ENCODE measurements around the gene FILIP1L. TPM values are rescaled to one million over a fixed set of nuclear protein-coding genes. Genes with fewer than 3 reads are reported as not detected.

Gene FILIP1L
- total RNA-seq, 1 donor from 2014 or later, result 19.4 TPM

GRCh38 chr3:99866261-99866761 is 248.0 kb downstream of the FILIP1L start:
- Mint-ChIP-seq H3K4me3 (ENCODE audit: low read depth) (no peak overlapping the region), H3K4me1 (ENCODE audit: low read depth) (peaks cover 12% of the 10 kb centered on the region), H3K27me3 (no peaks in the 10 kb centered on the region)

GRCh38 chr3:99865321-99865720 is 249.0 kb downstream of the FILIP1L start:
- Mint-ChIP-seq H3K27ac (no peak overlapping the region), H3K4me1 (ENCODE audit: low read depth) (peaks cover 5% of the 10 kb centered on the region), H3K4me3 (ENCODE audit: low read depth) (no peak overlapping the region), H3K36me3 (ENCODE audit: insufficient read depth) (peaks cover 23% of the 10 kb centered on the region), H3K27me3 (no peaks in the 10 kb centered on the region), H3K9me3 (ENCODE audit: low read depth) (no peaks in the 10 kb centered on the region)
- DNase-seq (ENCODE audit: low spot score, unreplicated experiment), result no peak
- TF ChIP-seq, protein P1, sequence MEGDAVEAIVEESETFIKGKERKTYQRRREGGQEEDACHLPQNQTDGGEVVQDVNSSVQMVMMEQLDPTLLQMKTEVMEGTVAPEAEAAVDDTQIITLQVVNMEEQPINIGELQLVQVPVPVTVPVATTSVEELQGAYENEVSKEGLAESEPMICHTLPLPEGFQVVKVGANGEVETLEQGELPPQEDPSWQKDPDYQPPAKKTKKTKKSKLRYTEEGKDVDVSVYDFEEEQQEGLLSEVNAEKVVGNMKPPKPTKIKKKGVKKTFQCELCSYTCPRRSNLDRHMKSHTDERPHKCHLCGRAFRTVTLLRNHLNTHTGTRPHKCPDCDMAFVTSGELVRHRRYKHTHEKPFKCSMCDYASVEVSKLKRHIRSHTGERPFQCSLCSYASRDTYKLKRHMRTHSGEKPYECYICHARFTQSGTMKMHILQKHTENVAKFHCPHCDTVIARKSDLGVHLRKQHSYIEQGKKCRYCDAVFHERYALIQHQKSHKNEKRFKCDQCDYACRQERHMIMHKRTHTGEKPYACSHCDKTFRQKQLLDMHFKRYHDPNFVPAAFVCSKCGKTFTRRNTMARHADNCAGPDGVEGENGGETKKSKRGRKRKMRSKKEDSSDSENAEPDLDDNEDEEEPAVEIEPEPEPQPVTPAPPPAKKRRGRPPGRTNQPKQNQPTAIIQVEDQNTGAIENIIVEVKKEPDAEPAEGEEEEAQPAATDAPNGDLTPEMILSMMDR (IDR thresholded peaks at IDR 0.05; ENCODE audit: unreplicated experiment), result no peak

More at GRCh38 chr3:99866261-99866761, 248.0 kb downstream of the FILIP1L start:
- Mint-ChIP-seq H3K36me3 (ENCODE audit: insufficient read depth) (peaks cover 22% of the 10 kb centered on the region), H3K27ac (no peak overlapping the region), H3K9me3 (ENCODE audit: low read depth) (no peaks in the 10 kb centered on the region)
- no peak for DNase-seq (ENCODE audit: low spot score, unreplicated experiment)
- TF ChIP-seq, protein P1 (IDR thresholded peaks at IDR 0.05; ENCODE audit: unreplicated experiment), result no peak

DNA sequence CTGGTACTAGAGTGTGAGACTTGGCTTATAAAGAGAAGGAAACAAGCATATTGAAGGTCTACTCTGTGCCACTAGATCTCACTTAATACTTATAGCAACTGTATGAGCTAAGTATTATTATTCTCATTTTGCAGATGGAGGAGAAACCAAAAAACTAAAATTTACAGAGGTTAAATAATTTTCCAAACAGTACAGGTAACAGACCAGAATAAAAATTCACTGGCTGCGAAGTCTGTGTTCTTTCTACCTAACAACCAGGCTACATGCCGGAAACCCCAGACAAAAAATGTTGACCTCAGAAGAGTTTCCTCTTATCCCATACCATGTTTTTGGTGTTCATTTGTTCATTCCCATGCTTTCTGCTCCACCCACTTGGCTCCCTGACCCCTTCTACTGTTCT is 250.0 kb downstream of the FILIP1L start:
- peaks cover 22% of the 10 kb centered on the region for H3K36me3 Mint-ChIP-seq (ENCODE audit: insufficient read depth)
- H3K27ac Mint-ChIP-seq, result no peak overlapping the region
- H3K4me1 Mint-ChIP-seq (ENCODE audit: low read depth), result peaks cover 3% of the 10 kb centered on the region
- H3K27me3 Mint-ChIP-seq, result no peaks in the 10 kb centered on the region
- no peaks in the 10 kb centered on the region for H3K9me3 Mint-ChIP-seq (ENCODE audit: low read depth)
- TF ChIP-seq, protein P1 (IDR thresholded peaks at IDR 0.05; ENCODE audit: unreplicated experiment), result no peak
- H3K4me3 Mint-ChIP-seq (ENCODE audit: low read depth), result no peak overlapping the region
- no peak for DNase-seq (ENCODE audit: low spot score, unreplicated experiment)

GRCh38 chr3:99863588-99863987 is 250.7 kb downstream of the FILIP1L start:
- no peak for DNase-seq (ENCODE audit: low spot score, unreplicated experiment)
- Mint-ChIP-seq H3K36me3 (ENCODE audit: insufficient read depth) (peaks cover 20% of the 10 kb centered on the region), H3K9me3 (ENCODE audit: low read depth) (no peaks in the 10 kb centered on the region), H3K4me1 (ENCODE audit: low read depth) (peaks cover 3% of the 10 kb centered on the region), H3K4me3 (ENCODE audit: low read depth) (no peak overlapping the region), H3K27ac (no peak overlapping the region), H3K27me3 (no peaks in the 10 kb centered on the region)
- TF ChIP-seq, protein P1 (IDR thresholded peaks at IDR 0.05; ENCODE audit: unreplicated experiment), result no peak

DNA sequence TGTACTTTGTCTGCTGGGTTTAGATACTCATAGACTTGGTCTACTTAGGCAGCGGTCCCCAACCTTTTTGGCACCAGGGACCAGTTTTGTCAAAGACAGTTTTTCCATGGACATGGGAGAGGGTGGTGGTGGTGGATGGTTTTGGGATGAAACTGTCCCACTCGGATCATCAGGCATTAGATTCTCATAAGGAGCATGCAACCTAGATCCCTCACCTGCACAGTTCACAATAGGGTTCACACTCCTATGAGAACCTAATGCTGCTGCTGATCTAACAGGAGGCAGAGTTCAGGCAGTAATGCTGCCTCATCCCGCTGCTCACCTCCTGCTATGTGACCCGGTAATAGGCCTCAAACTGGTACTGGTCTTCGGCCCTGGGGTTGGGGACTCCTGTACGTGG is 251.3 kb downstream of the FILIP1L start:
- H3K9me3 Mint-ChIP-seq (ENCODE audit: low read depth), result no peaks in the 10 kb centered on the region
- no peaks in the 10 kb centered on the region for H3K27me3 Mint-ChIP-seq
- TF ChIP-seq, protein P1 (IDR thresholded peaks at IDR 0.05; ENCODE audit: unreplicated experiment), result no peak
- H3K4me3 Mint-ChIP-seq (ENCODE audit: low read depth), result no peak overlapping the region
- no peak for DNase-seq (ENCODE audit: low spot score, unreplicated experiment)
- peaks cover 20% of the 10 kb centered on the region for H3K36me3 Mint-ChIP-seq (ENCODE audit: insufficient read depth)
- peaks cover 3% of the 10 kb centered on the region for H3K4me1 Mint-ChIP-seq (ENCODE audit: low read depth)
- no peak overlapping the region for H3K27ac Mint-ChIP-seq

Measured in progenitor cell of endocrine pancreas (in vitro differentiated cells).